DOHH2 (cell line): ENCODE measurements around the gene CUTC.

ENCODE experiments used
- H3F3A ChIP-seq: fragments of 200-600 bp; sonication (generic), shearing (Covaris generic); 2 replicates; pipeline ENCODE4 v1.6.0; 2016; ENCODE audit warnings: antibody characterized with exemption, mild to moderate bottlenecking; ENCODE audit not compliant: control insufficient read depth, insufficient read depth
- H3K27ac ChIP-seq: fragments of 200-600 bp; sonication (generic); 2 replicates; pipeline ENCODE4 v1.5.1; 2014; ENCODE audit warnings: low read depth, mild to moderate bottlenecking, low read length, moderate library complexity
- H3K27me3 ChIP-seq: fragments of 200-600 bp; sonication (generic); 2 replicates; pipeline ENCODE4 v1.6.1; 2014; ENCODE audit warnings: mild to moderate bottlenecking, low read length, mixed read lengths; ENCODE audit not compliant: control insufficient read depth
- H3K36me3 ChIP-seq: fragments of 200-600 bp; sonication (generic); 2 replicates; pipeline ENCODE4 v1.6.1; 2014; ENCODE audit warnings: mild to moderate bottlenecking, low read length, moderate library complexity, mixed read lengths; ENCODE audit not compliant: control insufficient read depth
- H3K4me1 ChIP-seq: fragments of 200-600 bp; sonication (generic); 2 replicates; pipeline ENCODE4 v1.6.1; 2014; ENCODE audit warnings: mild to moderate bottlenecking, low read length, mixed read lengths; ENCODE audit not compliant: control insufficient read depth
- H3K4me2 ChIP-seq: fragments of 200-600 bp; sonication (generic); 2 replicates; pipeline ENCODE4 v1.6.0; 2014; ENCODE audit warnings: mild to moderate bottlenecking, low read length, moderate library complexity
- H3K4me3 ChIP-seq: fragments of 200-600 bp; sonication (generic); 2 replicates; pipeline ENCODE4 v1.5.1; 2014; ENCODE audit warnings: mild to moderate bottlenecking, low read length, mixed read lengths
- H3K79me2 ChIP-seq: fragments of 200-600 bp; sonication (generic); 2 replicates; pipeline ENCODE4 v1.6.1; 2014; ENCODE audit warnings: mild to moderate bottlenecking, low read length, mixed read lengths; ENCODE audit not compliant: control insufficient read depth
- H3K9me2 ChIP-seq: fragments of 200-600 bp; sonication (generic); replicated peaks from 2 replicates; pipeline ENCODE4 v1.6.1; 2014; ENCODE audit warnings: mild to moderate bottlenecking, low read length, mixed read lengths; ENCODE audit not compliant: control insufficient read depth
- H3K9me3 ChIP-seq: fragments of 200-600 bp; sonication (generic); 2 replicates; pipeline ENCODE4 v1.6.1; 2014; ENCODE audit warnings: antibody characterized with exemption, low read length, mixed read lengths; ENCODE audit not compliant: control insufficient read depth, insufficient read depth
- H4K20me1 ChIP-seq: fragments of 200-600 bp; sonication (generic); 2 replicates; pipeline ENCODE4 v1.6.0; 2014; ENCODE audit warnings: low read depth, mild to moderate bottlenecking, antibody characterized with exemption, low read length, moderate library complexity; ENCODE audit not compliant: control insufficient read depth, insufficient read depth
- CTCF ChIP-seq: fragments of 200-600 bp; sonication (generic); IDR thresholded peaks from one replicate; pipeline ENCODE4 v1.5.1; 2014; ENCODE audit warnings: antibody characterized with exemption, mild to moderate bottlenecking, low read depth, low read length; ENCODE audit not compliant: poor library complexity, severe bottlenecking
- EZH2phosphoT487 ChIP-seq: fragments of 200-600 bp; sonication (generic); IDR thresholded peaks from 2 replicates; pipeline ENCODE4 v1.6.1; 2017; ENCODE audit warnings: borderline replicate concordance, mild to moderate bottlenecking, antibody characterized with exemption, low read length, moderate library complexity, mixed read lengths

CUTC gene

GRCh38 chr10:99732033-99732842 is at the start of gene CUTC, which contains the start of gene COX15:
Gene CUTC, plus strand, starts transcription at chr10:99732234. Its CDS starts 115 bp downstream, at chr10:99732349.
Gene COX15, minus strand, starts transcription at chr10:99732127. Its CDS starts 78 bp downstream, at chr10:99732049.
- Histone ChIP-seq H3K27me3 (no peaks in the 10 kb centered on the region), H3K4me2 (peak within 1 kb of the TSS; percentile 86), H3F3A (no peaks in the 10 kb centered on the region), H3K4me1 (peaks cover 19% of the 10 kb centered on the region), H3K4me3 (peak within 1 kb of the TSS; percentile 91), H3K9me3 (no peaks in the 10 kb centered on the region), H3K79me2 (peaks cover 66% of the 10 kb centered on the region), H3K27ac (peak within 1 kb of the TSS; percentile 67), H3K9me2 (no peaks in the 10 kb centered on the region), H3K36me3 (peaks cover 62% of the 10 kb centered on the region), H4K20me1 (no peaks in the 10 kb centered on the region)
- TF ChIP-seq EZH2phosphoT487 (no peak), CTCF (peak; percentile 64)

- H3K27ac ChIP-seq: no peak overlapping the region
- no peaks in the 10 kb centered on the region for H3K9me2 ChIP-seq
- no peaks in the 10 kb centered on the region for H3F3A ChIP-seq
- no peaks in the 10 kb centered on the region for H4K20me1 ChIP-seq
- H3K4me2 ChIP-seq: no peak overlapping the region
- H3K9me3 ChIP-seq: no peaks in the 10 kb centered on the region
- no peak overlapping the region for H3K4me3 ChIP-seq
- H3K4me1 ChIP-seq: peaks cover 11% of the 10 kb centered on the region
- TF ChIP-seq CTCF (no peak), EZH2phosphoT487 (no peak)
- no peaks in the 10 kb centered on the region for H3K27me3 ChIP-seq
- no peaks in the 10 kb centered on the region for H3K79me2 ChIP-seq
- no peaks in the 10 kb centered on the region for H3K36me3 ChIP-seq
Measured at GRCh38 chr10:99682752-99683151, 49.3 kb upstream of the CUTC start.

GRCh38 chr10:99685597-99685967 is 46.5 kb upstream of the CUTC start:
- Histone ChIP-seq H3K9me2 (no peaks in the 10 kb centered on the region), H3K9me3 (no peaks in the 10 kb centered on the region), H4K20me1 (no peaks in the 10 kb centered on the region), H3K79me2 (no peaks in the 10 kb centered on the region), H3K4me3 (no peak overlapping the region), H3F3A (no peaks in the 10 kb centered on the region), H3K27ac (no peak overlapping the region), H3K36me3 (no peaks in the 10 kb centered on the region), H3K27me3 (no peaks in the 10 kb centered on the region), H3K4me1 (peaks cover 11% of the 10 kb centered on the region), H3K4me2 (0 out of 2 replicates have a peak overlapping the region, but pooled peaks have one; percentile 6)
- TF ChIP-seq EZH2phosphoT487 (no peak), CTCF (no peak)
